OCI-LY1 (cell line): Measurements from ENCODE around the gene PACC1.

ENCODE experiments used
- H2AFZ ChIP-seq: fragments of 200-600 bp; sonication (generic), shearing (Covaris generic); 2 replicates; pipeline ENCODE4 v1.6.0; 2014; ENCODE audit warnings: antibody characterized with exemption, mild to moderate bottlenecking, low read length
- H3F3A ChIP-seq: fragments of 200-600 bp; sonication (generic), shearing (Covaris generic); 2 replicates; pipeline ENCODE4 v1.6.0; 2014; ENCODE audit warnings: mild to moderate bottlenecking, antibody characterized with exemption, low read length, moderate library complexity; ENCODE audit not compliant: insufficient read depth
- H3K27ac ChIP-seq: fragments of 200-600 bp; sonication (generic); 2 replicates; pipeline ENCODE4 v1.5.1; 2014; ENCODE audit warnings: low read length, mixed run types, mild to moderate bottlenecking, low read depth; ENCODE audit not compliant: poor library complexity, severe bottlenecking
- H3K27me3 ChIP-seq: fragments of 200-600 bp; sonication (generic); 2 replicates; pipeline ENCODE4 v1.6.0; 2014; ENCODE audit warnings: antibody characterized with exemption, mild to moderate bottlenecking, low read length, moderate library complexity; ENCODE audit not compliant: insufficient read depth
- H3K36me3 ChIP-seq: fragments of 200-600 bp; sonication (generic); 2 replicates; pipeline ENCODE4 v1.6.1; 2014; ENCODE audit warnings: mild to moderate bottlenecking, antibody characterized with exemption, low read length, moderate library complexity, mixed read lengths; ENCODE audit not compliant: insufficient read depth
- H3K4me1 ChIP-seq: fragments of 200-600 bp; sonication (generic); 2 replicates; pipeline ENCODE4 v1.5.1; 2014; ENCODE audit warnings: mild to moderate bottlenecking, low read length, moderate library complexity; ENCODE audit not compliant: insufficient read depth, severe bottlenecking
- H3K4me2 ChIP-seq: fragments of 200-600 bp; sonication (generic), shearing (Covaris generic); 2 replicates; pipeline ENCODE4 v1.6.1; 2014; ENCODE audit warnings: low read length
- H3K4me3 ChIP-seq: fragments of 200-600 bp; sonication (generic); 2 replicates; pipeline ENCODE4 v1.5.1; 2014; ENCODE audit warnings: low read length, low read depth, mild to moderate bottlenecking, mixed read lengths; ENCODE audit not compliant: poor library complexity, severe bottlenecking
- H3K79me2 ChIP-seq: fragments of 200-600 bp; shearing (Covaris generic); 2 replicates; pipeline ENCODE4 v1.6.1; 2016; ENCODE audit warnings: mixed run types, low read length, mixed read lengths; ENCODE audit not compliant: insufficient read depth
- H3K9ac ChIP-seq: fragments of 200-600 bp; sonication (generic), shearing (Covaris generic); 2 replicates; pipeline ENCODE4 v1.6.1; 2014; ENCODE audit warnings: mild to moderate bottlenecking, low read length, mixed read lengths
- H3K9me2 ChIP-seq: fragments of 200-600 bp; sonication (generic), shearing (Covaris generic); 2 replicates; pipeline ENCODE4 v1.6.1; 2014; ENCODE audit warnings: low read depth, mild to moderate bottlenecking, low read length, mixed read lengths
- H3K9me3 ChIP-seq: fragments of 200-600 bp; shearing (Covaris generic); 2 replicates; pipeline ENCODE4 v1.6.1; 2014; ENCODE audit warnings: low read length, mixed read lengths
- H4K20me1 ChIP-seq: fragments of 200-600 bp; sonication (generic), shearing (Covaris generic); 2 replicates; pipeline ENCODE4 v1.6.0; 2016; ENCODE audit warnings: mild to moderate bottlenecking, low read length; ENCODE audit not compliant: insufficient read depth
- EZH2 ChIP-seq: fragments of 200-600 bp; sonication (generic), shearing (Covaris generic); IDR thresholded peaks from 2 replicates; pipeline ENCODE4 v1.8.0; 2017; ENCODE audit warnings: borderline replicate concordance, mixed run types, mild to moderate bottlenecking, antibody characterized with exemption, low read length, moderate library complexity, mixed read lengths
- TF ChIP-seq, protein P1 (sequence below): fragments of 200-600 bp; sonication (generic), shearing (Covaris generic); IDR thresholded peaks from 2 replicates; pipeline ENCODE4 v1.5.1; 2017; ENCODE audit warnings: mild to moderate bottlenecking, antibody characterized with exemption, low read length, moderate library complexity, mixed read lengths

Gene PACC1

DNA sequence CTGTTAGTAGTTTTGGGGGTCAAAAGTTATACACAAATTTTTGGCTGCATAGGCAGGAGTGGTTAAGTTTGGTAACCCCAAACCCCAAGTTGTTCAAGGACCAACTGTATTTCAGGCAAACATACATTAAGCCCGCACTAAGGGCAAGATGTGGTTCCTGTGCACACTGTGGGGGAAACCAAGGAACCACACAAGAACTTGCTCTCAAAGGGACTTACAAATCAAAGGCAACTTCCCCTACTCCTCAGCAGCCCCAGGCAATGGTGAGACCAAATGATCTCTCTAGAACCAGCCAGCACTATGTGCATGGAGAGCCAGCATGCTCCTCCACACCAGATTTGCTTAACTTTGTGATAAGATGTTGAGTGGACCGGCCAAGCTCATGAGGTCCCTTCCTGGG lies 35.3 kb downstream of the PACC1 start:
- Histone ChIP-seq H2AFZ (no peak overlapping the region), H3K4me1 (no peaks in the 10 kb centered on the region), H3F3A (no peaks in the 10 kb centered on the region), H3K4me2 (no peak overlapping the region), H3K9me2 (no peaks in the 10 kb centered on the region), H3K9me3 (no peaks in the 10 kb centered on the region), H4K20me1 (no peaks in the 10 kb centered on the region), H3K27me3 (no peaks in the 10 kb centered on the region), H3K4me3 (no peak overlapping the region), H3K79me2 (no peaks in the 10 kb centered on the region), H3K36me3 (peaks cover 56% of the 10 kb centered on the region), H3K27ac (no peak overlapping the region), H3K9ac (no peak overlapping the region)
- TF ChIP-seq EZH2 = no peak
- TF ChIP-seq, protein P1, sequence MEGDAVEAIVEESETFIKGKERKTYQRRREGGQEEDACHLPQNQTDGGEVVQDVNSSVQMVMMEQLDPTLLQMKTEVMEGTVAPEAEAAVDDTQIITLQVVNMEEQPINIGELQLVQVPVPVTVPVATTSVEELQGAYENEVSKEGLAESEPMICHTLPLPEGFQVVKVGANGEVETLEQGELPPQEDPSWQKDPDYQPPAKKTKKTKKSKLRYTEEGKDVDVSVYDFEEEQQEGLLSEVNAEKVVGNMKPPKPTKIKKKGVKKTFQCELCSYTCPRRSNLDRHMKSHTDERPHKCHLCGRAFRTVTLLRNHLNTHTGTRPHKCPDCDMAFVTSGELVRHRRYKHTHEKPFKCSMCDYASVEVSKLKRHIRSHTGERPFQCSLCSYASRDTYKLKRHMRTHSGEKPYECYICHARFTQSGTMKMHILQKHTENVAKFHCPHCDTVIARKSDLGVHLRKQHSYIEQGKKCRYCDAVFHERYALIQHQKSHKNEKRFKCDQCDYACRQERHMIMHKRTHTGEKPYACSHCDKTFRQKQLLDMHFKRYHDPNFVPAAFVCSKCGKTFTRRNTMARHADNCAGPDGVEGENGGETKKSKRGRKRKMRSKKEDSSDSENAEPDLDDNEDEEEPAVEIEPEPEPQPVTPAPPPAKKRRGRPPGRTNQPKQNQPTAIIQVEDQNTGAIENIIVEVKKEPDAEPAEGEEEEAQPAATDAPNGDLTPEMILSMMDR = no peak

DNA sequence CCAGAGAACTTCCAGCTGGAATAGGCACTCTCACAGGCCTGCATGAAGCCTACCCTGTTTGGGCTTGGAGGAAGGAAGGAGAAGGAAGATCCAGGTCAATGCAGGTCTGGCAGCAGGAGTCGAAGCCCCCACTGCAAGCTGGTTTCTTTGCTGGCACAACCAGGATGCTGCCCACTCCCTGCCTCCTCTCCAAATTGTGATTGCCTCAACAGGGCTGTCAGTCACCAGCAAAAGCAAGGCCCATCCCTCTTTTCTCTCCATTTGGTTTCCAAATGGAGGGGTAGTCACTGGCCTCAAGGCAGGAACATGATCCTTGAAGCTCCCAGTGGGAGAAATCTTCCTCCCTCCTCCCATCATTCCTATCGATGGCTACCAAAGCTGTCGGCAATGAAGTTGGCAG lies 37.0 kb downstream of the PACC1 start:
- Histone ChIP-seq H3K9me3 (peaks cover 6% of the 10 kb centered on the region; the same call in 1 of the 2 replicates), H3K9ac (no peak overlapping the region), H4K20me1 (no peaks in the 10 kb centered on the region), H3F3A (no peaks in the 10 kb centered on the region), H3K79me2 (no peaks in the 10 kb centered on the region), H2AFZ (no peak overlapping the region), H3K36me3 (peaks cover 57% of the 10 kb centered on the region), H3K27ac (no peak overlapping the region), H3K4me1 (no peaks in the 10 kb centered on the region), H3K4me3 (no peak overlapping the region), H3K4me2 (no peak overlapping the region), H3K27me3 (no peaks in the 10 kb centered on the region), H3K9me2 (no peaks in the 10 kb centered on the region)
- no peak for TF ChIP-seq EZH2
- TF ChIP-seq, protein P1 = no peak

DNA sequence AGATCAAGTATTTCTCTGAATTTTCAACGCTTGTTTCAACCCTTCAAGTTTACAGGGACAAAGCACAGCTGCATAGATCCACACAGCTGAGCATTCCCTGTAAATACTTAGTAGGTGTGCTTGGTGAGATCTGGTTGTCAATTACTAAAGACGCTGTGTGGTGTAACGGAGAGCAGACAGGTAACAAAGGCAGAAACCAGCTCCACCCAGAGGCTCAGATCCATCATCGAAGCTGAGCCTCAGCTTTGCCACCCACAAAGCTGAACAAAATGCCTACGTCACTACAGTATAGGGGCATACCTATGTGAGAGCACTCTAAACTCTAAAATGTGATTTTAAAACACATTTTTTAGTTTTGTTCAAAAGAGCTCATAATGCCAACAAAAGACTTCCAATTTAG lies 38.7 kb downstream of the PACC1 start:
- H3F3A ChIP-seq = no peaks in the 10 kb centered on the region
- H3K4me3 ChIP-seq = no peak overlapping the region
- TF ChIP-seq, protein P1 = no peak
- no peak for TF ChIP-seq EZH2
- no peaks in the 10 kb centered on the region for H3K27me3 ChIP-seq
- H3K9me3 ChIP-seq = peaks cover 6% of the 10 kb centered on the region; the same call in 1 of the 2 replicates
- H3K36me3 ChIP-seq = peaks cover 63% of the 10 kb centered on the region
- H4K20me1 ChIP-seq = no peaks in the 10 kb centered on the region
- H3K9me2 ChIP-seq = no peaks in the 10 kb centered on the region
- no peak overlapping the region for H3K9ac ChIP-seq
- no peak overlapping the region for H2AFZ ChIP-seq
- no peaks in the 10 kb centered on the region for H3K79me2 ChIP-seq
- no peak overlapping the region for H3K4me2 ChIP-seq
- H3K27ac ChIP-seq = no peak overlapping the region
- no peaks in the 10 kb centered on the region for H3K4me1 ChIP-seq
